GM10847 (cell line): ENCODE measurements around the gene DOCK1.

Source experiments
- POLR2A ChIP-seq: IDR thresholded peaks from 2 replicates; pipeline ENCODE4 v1.6.1; 2011; ENCODE audit not compliant: insufficient read length; ENCODE audit errors: extremely low read depth

Gene DOCK1

DNA sequence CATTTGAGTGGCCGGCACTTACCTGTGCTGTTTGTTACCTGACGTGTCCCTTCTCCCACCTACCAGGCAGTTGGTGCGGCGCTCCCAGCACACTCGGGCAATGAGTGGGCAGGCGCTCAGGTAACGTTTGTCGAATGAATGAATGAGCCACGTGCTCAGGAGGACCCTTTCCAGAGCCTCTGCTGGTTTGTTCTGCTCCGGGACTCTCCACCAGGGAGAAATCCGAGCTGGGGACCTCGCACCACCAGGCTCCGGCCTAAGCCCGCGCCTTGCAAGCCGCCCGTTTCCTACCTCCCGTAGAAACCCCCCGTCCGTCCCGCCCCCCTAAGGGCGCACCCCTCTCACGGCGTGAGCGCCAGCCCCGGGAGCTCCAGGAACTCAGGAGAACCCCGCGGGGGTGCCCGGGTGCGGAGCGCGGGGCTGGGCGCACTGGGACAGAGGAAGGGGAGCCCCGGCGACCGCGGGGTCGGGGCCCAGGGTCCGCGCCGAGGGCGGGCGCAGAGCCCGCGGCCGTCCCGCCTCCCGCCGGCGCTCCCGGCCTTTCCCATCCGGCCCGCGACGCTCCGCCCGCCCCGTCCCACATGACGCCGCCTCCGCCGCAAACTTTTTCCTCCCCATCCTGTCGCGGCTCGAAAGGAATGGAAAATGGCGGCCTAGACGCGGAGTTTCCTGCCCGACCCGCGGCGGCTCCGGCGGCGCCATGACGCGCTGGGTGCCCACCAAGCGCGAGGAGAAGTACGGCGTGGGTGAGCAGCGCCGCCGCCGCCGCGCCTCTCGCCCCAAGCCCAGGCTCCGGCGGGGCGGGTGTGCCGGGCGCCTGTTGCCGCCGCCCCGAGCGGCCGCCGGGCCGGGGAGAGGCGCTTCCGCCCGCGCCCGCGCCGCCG lies at the start of gene DOCK1:
Gene DOCK1, plus strand, starts transcription at position 611 of the 884 bp plus-strand sequence. Its CDS starts 90 bp downstream, at position 701.
- TF ChIP-seq POLR2A: no peak

DNA sequence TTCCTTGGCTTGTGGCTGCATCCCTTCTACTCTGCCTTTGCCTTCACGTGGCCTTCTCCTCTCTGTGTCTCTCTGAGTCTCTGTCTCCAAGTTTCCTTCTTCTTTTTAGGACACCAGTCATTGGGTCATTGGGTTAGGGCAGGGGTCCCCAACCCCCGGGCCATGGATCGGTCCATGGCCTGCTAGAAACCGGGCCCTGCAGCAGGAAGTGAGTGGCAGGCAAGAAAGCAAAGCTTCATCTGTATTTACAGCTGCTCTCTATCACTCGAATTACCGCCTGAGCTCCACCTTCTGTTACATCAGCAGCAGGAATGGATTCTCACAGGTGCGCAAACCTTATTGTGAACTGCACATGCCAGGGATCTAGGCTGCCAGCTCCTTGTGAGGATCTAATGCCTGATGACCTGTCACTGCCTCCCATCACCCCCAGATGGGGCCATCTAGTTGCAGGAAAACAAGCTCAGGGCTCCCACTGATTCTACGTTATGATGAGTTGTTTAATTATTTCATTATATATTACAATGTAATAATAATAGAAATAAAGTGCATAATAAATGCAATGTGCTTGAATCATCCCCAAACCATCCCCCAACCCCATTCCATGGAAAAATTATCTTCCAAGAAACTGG lies 47.9 kb upstream of the DOCK1 start:
- no peak for TF ChIP-seq POLR2A

DNA sequence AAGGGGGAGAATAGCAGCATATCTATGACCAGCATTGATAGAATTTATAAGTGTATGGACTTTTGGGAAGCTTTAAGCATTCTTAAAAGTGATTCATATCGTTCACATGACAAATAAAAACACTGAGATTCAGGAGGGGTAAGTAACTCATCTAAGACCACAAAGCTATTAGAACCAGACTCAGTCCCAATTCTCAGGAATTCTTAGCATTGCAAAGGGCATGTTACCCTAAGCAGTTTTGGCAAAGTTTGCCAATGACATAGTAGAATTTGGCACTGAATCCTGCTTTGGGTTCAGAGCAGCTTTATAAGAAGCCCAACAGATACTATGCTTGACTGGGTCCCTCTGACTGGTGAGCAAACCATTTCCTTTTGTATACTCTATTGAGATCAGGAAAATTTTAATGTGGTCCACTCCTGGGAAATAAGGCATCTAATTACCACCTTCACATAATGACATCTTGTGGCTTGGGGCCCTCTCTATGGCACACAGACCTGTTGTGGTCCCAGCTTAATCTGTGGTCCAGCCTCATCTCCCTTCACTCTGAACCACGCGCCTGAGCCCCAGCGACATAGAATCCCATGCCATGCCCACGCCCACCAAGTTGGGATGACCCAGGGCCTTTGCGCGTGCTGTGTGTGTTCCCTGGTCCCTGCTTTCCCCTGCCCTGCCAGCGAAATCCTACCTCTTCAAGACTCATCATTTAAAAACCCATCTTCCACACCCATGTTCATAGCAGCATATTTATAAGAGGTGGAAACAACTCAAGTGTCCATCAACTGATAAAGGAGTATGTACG lies 37.5 kb upstream of the DOCK1 start:
- TF ChIP-seq POLR2A: no peak

DNA sequence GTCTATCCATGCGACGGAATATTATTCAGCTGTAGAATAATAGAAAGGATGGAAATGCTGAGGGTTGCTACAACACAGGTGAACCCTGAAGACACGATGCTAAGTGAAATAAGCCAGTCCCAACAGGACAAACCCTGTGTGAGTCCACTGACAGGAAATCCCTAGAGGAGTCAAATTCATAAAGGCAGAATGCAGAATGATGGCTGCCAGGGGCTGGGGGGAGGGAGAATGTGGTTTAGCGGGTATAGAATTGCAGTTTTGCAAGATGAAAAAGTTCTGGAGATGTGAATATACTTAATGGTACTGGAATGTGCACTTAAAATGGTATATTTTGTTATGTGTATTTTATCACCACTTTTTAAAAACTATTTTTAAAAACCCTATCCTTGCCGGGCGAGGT lies 36.9 kb upstream of the DOCK1 start:
- TF ChIP-seq POLR2A: no peak

DNA sequence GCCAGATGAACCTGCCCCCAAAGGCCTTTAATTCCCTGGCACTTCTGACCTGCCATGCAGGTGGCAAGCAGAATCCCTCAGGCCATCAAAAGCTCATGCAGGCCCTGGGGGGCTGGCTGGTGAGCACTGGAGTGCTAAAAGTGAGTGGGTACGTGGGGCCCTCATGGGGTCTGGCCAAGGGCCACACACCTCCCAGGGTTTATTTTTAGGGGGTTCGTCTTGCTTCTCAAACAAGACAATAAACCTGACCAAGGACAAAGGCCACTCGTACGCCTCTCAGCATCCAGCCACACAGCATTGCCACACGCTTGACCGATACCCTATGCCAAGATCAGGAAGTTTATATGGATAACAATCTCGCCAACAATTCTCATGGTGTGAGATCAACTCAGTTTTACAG lies 33.1 kb upstream of the DOCK1 start:
- TF ChIP-seq POLR2A: no peak

DNA sequence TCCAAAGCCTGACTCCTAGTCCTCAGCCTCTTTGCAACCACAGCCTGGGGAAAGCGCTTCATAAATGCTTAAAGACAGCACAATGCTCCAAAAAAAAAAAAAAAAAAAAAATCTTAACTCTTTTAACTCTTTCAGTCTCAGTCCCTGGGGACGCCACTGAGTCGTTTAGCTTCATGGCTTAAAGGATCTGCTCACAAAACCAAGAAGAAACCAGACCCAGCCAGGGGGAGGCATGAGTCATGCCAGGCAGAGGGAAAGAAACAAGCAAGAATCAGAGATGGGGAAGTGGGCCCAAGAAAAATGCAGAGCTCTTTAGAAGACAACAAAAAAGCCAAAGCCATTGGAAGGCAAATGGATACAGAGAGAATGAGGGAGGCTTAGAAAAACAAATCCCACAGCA lies 32.5 kb upstream of the DOCK1 start:
- TF ChIP-seq POLR2A: no peak

DNA sequence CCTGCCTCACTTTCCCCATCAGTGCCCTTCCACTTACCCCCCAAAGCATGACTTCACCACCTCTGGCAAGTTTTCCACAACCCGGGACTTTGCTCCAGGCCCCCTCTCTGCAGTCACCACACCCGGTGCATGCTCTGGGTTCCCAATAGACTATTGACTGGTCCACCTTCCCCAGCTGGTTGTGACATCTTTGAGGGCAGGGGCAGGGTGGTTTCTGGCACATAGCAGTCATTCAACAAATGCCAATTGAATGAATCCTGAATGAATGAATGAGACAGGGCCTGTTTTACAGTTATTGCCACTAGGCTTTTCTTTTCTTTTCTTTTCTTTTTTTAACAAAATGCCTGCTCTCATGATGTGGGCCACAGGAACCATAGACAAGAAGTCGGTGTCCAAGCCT lies 28.8 kb upstream of the DOCK1 start:
- no peak for TF ChIP-seq POLR2A

DNA sequence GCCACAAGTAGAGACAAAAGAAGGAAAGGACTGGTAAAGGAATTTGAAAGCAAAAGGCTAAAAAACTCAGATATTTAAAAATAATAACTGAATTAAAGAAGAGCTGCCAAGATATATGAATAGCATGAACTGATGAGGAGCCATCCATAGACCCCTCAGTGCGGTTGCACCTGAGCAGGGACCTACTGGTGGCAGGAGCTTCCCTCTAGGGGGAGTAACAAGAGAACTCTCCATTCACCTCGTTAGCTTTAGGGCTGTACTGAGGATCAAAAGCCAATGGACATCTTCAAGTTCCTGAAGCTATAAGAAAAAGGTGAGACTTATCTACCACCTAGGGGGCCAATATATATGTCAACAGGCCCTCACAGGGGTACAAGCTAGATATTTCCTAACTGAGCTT lies 27.8 kb upstream of the DOCK1 start:
- TF ChIP-seq POLR2A: no peak

DNA sequence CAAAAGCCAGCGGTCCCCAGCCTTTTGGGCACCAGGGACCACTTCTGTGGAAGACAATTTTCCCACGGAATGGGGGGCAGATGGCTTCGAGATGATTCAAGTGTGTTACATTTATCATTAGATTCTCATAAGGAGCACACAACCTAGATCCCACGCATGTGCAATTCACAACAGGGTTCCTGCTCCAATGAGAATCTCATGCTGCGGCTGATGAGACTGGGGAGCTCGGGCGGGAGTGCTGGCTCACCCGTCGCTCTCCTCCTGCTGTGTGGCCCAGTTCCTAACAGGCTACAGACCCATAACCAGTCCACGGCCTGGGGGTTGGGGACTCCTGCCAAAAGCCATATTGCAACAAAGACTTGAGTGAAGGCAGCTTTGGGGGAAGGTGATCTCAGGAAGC lies 26.6 kb upstream of the DOCK1 start:
- no peak for TF ChIP-seq POLR2A

DNA sequence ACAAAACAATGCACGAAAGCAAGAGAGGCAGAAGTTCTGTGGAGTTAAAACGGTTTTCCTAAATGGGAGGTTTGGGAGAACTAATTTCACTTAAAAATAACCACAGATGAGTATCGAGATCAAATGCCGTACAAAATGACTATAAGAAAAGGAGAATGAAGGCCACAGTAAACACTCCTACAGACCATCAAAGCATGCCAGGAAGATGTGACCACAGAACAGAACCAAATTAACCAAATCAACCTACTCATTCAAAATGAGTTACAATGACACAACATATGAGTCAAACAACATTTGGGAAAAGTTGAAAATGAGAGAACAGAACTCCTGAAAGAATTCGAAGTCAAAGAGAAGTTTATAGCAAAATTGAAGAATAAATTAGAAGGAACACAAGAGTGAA lies 24.3 kb upstream of the DOCK1 start:
- TF ChIP-seq POLR2A: no peak

DNA sequence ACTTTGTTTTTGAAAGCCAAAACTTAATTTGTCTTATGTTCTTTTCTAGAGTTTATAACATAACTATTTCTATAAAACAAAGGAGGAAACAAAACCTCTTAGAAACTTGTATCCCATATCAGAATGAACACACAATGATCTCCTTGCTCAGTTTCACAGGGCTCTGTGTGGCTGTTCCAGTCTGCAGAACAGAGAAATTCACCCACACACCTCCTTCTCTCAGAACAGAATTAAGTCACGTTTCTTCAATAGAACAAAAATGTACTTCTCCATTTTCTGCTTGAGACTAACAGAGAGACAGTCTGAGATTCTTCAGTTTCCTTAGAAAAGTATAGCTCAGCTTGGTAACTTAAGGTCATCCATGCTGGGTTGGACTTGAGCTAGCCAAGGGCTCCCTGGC lies 15.8 kb upstream of the DOCK1 start:
- no peak for TF ChIP-seq POLR2A

DNA sequence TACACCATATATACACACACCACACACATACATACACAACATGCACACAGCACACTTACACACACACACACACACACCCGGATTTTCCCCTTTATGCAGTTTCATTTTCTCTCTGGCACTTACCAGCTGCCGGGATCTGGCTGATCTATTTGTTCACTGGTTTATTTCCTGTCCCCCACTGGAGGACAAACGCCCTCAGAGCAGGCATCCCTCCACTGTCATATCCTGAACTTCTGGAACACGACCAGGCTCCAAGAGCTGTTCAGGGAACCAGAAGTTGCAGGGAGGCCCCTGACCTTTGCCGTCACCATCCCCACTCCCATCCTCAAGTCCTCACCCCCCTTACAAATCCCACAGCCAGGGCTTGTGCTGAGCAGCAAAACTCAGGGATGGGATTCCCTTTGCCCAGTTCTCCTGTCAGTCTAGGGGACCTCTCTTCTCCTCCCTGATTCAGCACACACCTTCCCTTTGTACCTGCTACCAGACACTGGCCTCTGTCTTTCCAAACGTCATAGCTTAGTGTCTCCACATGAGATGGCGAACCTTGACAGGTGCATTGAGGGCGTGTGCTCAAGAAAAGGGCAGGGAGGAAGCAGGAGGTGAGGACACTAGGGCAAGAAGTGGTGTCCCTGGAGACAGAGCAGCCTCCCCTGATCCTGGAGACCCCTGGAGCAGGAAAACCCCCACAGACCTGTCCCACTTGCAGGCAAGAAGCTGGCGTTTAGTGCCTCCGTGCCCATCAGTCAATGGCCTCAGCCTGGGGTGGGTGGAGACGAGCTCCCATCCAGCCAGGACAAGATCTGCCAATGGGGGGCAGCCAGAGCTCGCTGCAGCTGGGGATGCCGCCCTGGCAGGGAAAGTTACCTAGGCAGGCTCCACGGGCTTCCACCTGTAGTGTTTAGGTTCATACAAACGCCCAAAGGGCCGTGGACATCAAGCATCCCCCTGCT lies 12.7 kb upstream of the DOCK1 start:
- no peak for TF ChIP-seq POLR2A

DNA sequence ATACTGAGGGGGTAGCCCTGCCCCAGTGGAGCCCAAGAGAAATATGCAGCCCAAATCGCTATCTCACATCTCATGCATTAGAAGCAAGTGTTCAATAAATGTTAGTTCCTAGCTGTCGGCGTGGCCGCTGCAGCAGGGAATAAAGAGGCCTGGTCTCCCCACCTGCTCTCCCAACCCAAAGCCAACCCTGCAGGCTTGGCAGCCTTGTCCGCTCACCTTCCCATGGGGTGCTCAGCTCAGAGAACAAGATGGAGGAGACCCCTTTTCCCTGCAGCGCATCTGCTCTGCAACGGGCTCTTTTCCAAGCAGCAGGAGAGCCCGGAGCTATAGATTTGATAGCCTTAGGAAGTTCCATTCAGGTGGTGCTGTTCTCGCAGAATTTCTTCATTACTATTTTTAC lies 12.0 kb upstream of the DOCK1 start:
- no peak for TF ChIP-seq POLR2A

DNA sequence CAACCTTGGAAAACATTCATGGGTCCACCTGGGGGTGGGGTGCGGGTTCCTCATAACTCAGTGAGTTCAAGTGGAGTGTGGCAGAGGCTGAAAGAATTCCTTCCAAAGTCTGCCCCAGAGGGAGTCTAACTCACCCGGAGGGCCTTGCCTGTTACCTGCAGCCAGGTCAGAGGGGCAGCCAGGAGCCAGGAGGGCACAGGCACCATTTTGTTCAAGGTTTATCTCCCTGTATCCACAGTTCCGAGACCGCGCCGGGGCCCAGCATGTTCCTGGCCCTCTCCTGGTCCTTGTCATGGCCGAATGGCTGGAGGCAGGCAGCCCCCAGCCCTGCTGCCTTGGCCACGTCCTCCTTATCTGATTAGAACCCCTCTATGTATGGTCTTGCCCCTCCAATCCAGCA lies 11.4 kb upstream of the DOCK1 start:
- no peak for TF ChIP-seq POLR2A
